Stimulated activated CD4-positive, alpha-beta T cell treated with anti-CD3 and anti-CD28 coated beads, Interleukin-12 subunit alpha, Interleukin-12 subunit beta, amount 100 ng/mL, for 4 hours (primary cell): ENCODE results near the gene APLN.

ENCODE experiments used
- DNase-seq: peaks from one replicate; pipeline ENCODE4 v3.0.0-alpha.2; 2020

The APLN gene, protein sequence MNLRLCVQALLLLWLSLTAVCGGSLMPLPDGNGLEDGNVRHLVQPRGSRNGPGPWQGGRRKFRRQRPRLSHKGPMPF

GRCh38 chrX:129654652-129655546 is at the start of gene APLN:
APLN (minus strand) TSS chrX:129654956; CDS start chrX:129654630, 326 bp downstream.
- DNase-seq, result peak; percentile 10

GRCh38 chrX:129704491-129704890 is 49.7 kb upstream of the APLN start:
- no peak for DNase-seq

DNA sequence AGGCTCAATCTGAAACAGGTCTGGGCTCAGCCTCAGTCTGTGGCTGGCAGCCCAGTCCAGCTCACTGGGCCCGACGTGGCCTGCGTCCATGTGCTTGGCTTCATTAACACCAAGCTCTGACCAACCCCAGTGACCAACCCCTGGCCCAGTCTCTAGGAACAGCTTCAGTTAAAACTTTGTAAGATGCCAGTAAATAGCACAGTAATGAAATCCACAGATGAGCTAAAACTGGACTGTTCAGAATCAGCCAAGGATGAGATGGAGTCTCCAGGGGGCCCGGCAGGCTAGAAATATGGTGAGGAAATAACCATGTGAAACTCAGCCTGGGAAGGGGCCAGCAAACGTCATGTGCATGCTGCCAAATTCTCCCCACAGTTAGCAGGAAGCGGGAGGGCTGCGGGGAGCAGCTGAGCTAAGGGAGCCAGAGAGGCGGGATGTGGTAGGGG is 46.9 kb upstream of the APLN start:
- DNase-seq, result no peak

- no peak for DNase-seq
These were observed 45.8 kb upstream of the APLN start for GRCh38 chrX:129700536-129700935.

- no peak for DNase-seq
These were observed 43.4 kb upstream of the APLN start for GRCh38 chrX:129698150-129698549.

GRCh38 chrX:129697204-129697829 is 42.6 kb upstream of the APLN start:
- no peak for DNase-seq

DNA sequence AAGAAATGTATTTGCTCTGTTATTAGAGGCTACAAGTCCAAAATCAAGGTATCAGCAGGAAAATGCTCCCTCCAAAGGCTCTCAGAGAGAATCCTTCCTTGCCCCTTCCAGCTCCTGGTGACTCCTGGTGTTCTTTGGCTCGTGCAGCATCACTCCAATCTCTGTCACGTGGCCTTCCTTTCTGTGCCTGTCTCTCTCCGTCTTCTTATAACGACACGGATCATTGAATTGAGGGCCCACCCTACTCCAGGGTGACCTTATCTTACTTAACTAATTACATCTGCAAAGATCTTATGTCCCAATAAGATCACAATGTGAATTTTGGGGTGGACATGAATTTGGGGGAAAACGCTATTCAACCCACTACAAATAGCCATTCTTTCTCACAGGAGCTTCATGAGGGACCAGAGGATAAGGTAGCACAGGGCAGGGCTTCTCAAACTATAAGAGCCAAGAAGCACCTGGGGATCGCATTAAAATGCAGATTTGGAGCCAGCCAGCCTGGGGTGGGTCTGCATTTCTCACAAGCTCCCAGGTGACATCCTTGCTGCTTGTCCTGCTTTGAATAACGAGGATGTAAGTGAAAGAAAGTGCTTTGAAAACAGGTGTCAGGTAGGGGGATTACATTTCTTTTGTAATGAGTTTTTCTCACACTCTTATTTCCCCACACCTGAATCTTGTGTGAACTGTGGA is 41.9 kb upstream of the APLN start:
- DNase-seq, result no peak

GRCh38 chrX:129695937-129696336 is 41.2 kb upstream of the APLN start:
- DNase-seq, result no peak

- DNase-seq, result no peak
These were observed 40.8 kb upstream of the APLN start for GRCh38 chrX:129695535-129695934.

DNA sequence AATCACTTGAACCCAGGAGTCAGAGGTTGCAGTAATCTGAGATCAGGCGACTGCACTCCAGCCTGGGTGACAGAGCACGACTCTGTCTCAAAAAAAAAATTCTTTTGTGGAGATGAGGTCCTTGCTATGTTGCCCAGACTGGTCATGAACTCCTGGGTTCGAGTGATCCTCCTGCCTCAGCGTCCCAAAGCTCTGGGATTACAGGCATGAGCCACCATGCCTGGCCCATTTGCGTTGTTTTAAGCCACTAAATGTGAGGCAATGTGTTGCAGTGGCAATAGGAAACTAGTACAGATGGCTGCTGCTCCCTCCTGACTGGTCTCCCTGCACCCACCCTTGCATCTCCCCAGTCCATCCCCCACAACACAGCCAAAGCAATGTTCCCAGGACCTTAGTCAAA is 40.0 kb upstream of the APLN start:
- DNase-seq, result no peak

- no peak for DNase-seq
These were observed 38.6 kb upstream of the APLN start for GRCh38 chrX:129693354-129693753.

- DNase-seq, result no peak
These were observed 35.7 kb upstream of the APLN start for GRCh38 chrX:129690435-129690834.

GRCh38 chrX:129689796-129690195 is 35.0 kb upstream of the APLN start:
- no peak for DNase-seq

DNA sequence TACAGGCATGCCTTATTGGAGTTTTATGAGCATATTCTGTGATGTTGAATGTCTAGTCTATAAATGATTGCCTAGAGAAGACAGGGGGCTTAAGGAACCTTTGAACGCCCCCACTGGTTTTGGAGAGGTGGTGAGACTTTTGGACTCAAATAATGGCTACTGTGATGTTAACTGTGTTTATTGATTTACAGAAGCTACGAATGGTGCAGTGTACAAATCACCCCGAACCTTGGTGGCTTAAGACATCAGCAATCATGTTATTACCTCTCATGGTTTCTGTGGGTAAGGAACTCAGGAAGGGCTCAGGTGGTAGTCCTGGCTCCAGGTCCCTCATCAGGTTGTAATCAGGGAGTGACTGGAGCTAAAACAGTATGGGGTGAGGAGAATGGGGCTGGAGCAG is 33.3 kb upstream of the APLN start:
- no peak for DNase-seq

DNA sequence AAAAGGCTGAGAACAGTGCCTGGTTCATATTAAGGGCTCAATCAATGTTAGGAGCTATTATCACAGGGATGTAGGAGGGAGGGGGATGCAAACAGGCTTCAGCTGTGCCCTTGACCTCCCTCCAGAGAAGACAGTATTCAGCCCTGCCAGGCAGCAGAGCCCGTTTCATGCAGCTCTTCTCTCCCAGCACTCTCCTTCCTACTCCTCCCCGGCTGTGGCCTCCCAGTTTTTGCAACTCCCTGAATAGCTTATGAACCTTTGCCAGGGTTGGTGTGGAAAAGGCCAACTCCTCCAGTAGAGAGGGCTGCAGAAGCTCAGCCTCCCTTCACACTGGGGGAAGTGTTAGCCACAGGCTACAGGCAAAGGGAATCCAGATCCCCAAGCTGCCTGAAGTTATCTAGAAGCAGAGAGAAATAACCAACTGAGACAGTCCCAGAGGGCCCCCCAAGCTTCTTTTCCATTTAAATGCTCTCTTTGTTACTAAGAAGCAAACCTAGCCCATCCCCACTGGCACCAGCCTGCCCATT is 31.7 kb upstream of the APLN start:
- DNase-seq, result no peak

GRCh38 chrX:129682979-129683378 is 28.2 kb upstream of the APLN start:
- no peak for DNase-seq

- no peak for DNase-seq
These were observed 25.1 kb upstream of the APLN start for GRCh38 chrX:129679901-129680300.

- DNase-seq, result peak; percentile 6
These were observed 23.9 kb upstream of the APLN start for GRCh38 chrX:129678614-129679195.

- no peak for DNase-seq
These were observed 12.7 kb upstream of the APLN start for GRCh38 chrX:129667412-129667811.

GRCh38 chrX:129665916-129666644 is 11.3 kb upstream of the APLN start:
- DNase-seq, result no peak

DNA sequence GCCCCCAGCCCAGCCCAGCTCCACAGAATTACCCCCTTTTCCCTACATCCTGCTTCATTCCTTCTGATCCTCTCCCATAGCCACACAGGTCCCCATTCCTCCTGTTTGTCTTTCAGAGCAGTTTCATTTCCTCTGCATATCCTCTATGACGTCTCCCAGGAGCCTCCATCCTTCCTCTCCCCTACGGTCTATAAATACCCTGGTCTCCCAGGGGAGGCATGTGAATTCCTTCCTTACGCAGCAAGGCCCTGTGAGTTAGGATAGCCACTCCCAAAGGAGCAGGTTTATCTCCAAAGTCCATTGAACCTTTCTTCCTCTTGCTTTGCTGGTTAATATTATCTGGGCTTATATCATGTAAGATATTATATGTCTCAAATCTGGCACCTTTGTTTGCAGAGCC is 8.4 kb upstream of the APLN start:
- DNase-seq, result no peak

DNA sequence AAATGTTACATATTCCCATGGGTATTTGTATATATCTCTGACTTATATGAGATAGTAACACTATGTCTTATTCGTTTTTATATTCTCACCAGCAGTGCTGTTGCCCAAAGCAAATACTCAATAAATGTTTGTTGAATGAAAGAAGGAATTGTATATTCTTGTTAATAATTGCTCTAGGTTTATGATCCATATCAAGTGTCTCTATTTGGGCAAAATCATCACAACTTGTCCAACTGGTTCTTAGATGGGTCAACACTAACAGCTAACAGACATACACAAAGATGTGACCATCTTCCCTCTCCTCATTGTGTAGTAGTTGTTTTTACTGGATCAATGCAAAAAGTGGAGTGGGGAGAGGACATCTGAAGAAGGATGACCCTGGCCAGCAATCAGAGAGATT is 6.6 kb upstream of the APLN start:
- no peak for DNase-seq
